HCEC 1CT (cell line): ENCODE data around the gene PSENEN.

ENCODE experiments used
- DNase-seq: peaks from one replicate; pipeline ENCODE4 v3.0.0-alpha.2; 2017

PSENEN gene

GRCh38 chr19:35736913-35737886, 8.3 kb upstream of the PSENEN start:
- DNase-seq, result no peak

- DNase-seq, result no peak
Observed at GRCh38 chr19:35738021-35738886, 7.2 kb upstream of the PSENEN start.

GRCh38 chr19:35738887-35739229, 6.6 kb upstream of the PSENEN start:
- DNase-seq, result no peak

- DNase-seq, result no peak
Observed at GRCh38 chr19:35739275-35740107, 6.0 kb upstream of the PSENEN start.

- DNase-seq, result no peak
Observed at GRCh38 chr19:35740108-35740422, 5.4 kb upstream of the PSENEN start.

GRCh38 chr19:35740423-35741202, 4.8 kb upstream of the PSENEN start:
- DNase-seq, result peak; percentile 97

- no peak for DNase-seq
Observed at GRCh38 chr19:35741203-35741515, 4.3 kb upstream of the PSENEN start.

GRCh38 chr19:35742121-35742724, 3.2 kb upstream of the PSENEN start, which contains the start of gene IGFLR1:
Gene IGFLR1 (minus strand): TSS chr19:35742452. CDS start chr19:35741180, 1,272 bp downstream.
- no peak for DNase-seq

- DNase-seq, result no peak
Observed at GRCh38 chr19:35743640-35744429, 1.6 kb upstream of the PSENEN start.

- DNase-seq, result peak; percentile 96
Observed at GRCh38 chr19:35744430-35745327, 772 bp upstream of the PSENEN start.

GRCh38 chr19:35746087-35746462, 624 bp downstream of the PSENEN start:
- no peak for DNase-seq

- DNase-seq, result no peak
Observed at GRCh38 chr19:35746531-35746930, 1.1 kb downstream of the PSENEN start.

- peak; percentile 99 for DNase-seq
Observed at GRCh38 chr19:35748106-35749020, 2.9 kb downstream of the PSENEN start, which contains the start of gene LIN37. Gene LIN37 (plus strand): TSS chr19:35748576. CDS start chr19:35748725, 149 bp downstream.

- DNase-seq, result no peak
Observed at GRCh38 chr19:35750167-35750566, 4.7 kb downstream of the PSENEN start.

- no peak for DNase-seq
Observed at GRCh38 chr19:35751839-35752745, 6.6 kb downstream of the PSENEN start.

- no peak for DNase-seq
Observed at GRCh38 chr19:35752746-35753350, 7.4 kb downstream of the PSENEN start.
